ENCODE results near the gene ATG7.

The ATG7 gene

DNA sequence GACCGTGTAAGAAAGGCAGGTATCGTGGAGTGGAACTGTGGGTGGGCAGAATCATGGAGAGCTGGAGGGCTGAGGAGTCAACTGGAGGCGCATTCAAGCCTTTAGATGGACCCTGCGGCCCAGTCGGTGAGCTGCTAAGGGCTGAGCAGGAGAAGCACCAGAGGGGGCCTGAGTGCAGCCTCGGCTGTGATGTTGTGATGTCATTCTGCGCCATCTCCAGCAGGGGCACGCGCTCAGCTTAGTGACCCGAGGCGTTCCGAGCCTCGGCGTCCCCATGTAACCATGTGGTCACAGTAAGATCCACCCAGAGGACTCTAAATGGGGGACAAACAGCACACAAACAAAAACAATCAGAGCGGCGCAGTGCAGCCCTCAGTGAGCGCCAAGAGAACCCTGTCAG lies 294.7 kb downstream of the ATG7 start:
- Histone ChIP-seq H3K4me2 (ENCODE audit: insufficient read depth, low read length, poor library complexity, severe bottlenecking) (no peak overlapping the region), H4K8ac (ENCODE audit: low read depth, low read length) (no peak overlapping the region), H2AK5ac (ENCODE audit: low read depth, low read length) (no peak overlapping the region), H3K9me3 (replicated peaks in 1 of 2; ENCODE audit: control insufficient read depth in 2 of 2, insufficient read depth in 1 of 2, low read depth in 1 of 2, low read length in 2 of 2) (peaks cover 0 to 2% of the 10 kb centered on the region in 2 donors), H3K27me3 (ENCODE audit: control insufficient read depth in 3 of 3, insufficient read depth in 3 of 3, low read depth in 1 of 3, low read length in 3 of 3) (no peaks in the 10 kb centered on the region), H4K91ac (ENCODE audit: low read depth, low read length, poor library complexity) (no peak overlapping the region), H2BK120ac (ENCODE audit: low read depth, low read length) (no peak overlapping the region), H3K4me1 (ENCODE audit: control insufficient read depth in 2 of 2, insufficient read depth in 1 of 2, low read depth in 1 of 2, low read length in 2 of 2) (no peaks in the 10 kb centered on the region), H3K23ac (ENCODE audit: low read depth, low read length, poor library complexity) (peak overlapping the region; percentile 44), H2AFZ (ENCODE audit: low read length) (no peak overlapping the region), H3K18ac (ENCODE audit: low read length) (no peak overlapping the region), H2BK15ac (ENCODE audit: low read length) (no peak overlapping the region), H2BK12ac (ENCODE audit: low read length) (no peak overlapping the region), H3K27ac (replicated peaks; ENCODE audit: low read length) (no peak overlapping the region), H3K4me3 (ENCODE audit: low read length in 2 of 2) (no peak overlapping the region), H3K4ac (ENCODE audit: low read length) (no peak overlapping the region), H2BK5ac (ENCODE audit: low read length) (no peak overlapping the region), H3K79me1 (ENCODE audit: low read depth, low read length) (peaks cover 35% of the 10 kb centered on the region), H3K36me3 (replicated peaks in 1 of 2; ENCODE audit: control insufficient read depth in 2 of 2, insufficient read depth in 2 of 2, low read length in 2 of 2) (peaks cover 30 to 96% of the 10 kb centered on the region in 2 donors), H3K9ac (ENCODE audit: low read depth, low read length, poor library complexity) (no peak overlapping the region), H3K14ac (ENCODE audit: low read length) (no peak overlapping the region)
- no peak for DNase-seq (ENCODE audit: low spot score)
- WGBS, 2 donors (ENCODE audit: extremely low coverage in 2 of 2, insufficient read length in 2 of 2, insufficient replicate concordance in 1 of 2) = no CpG with 5 or more reads among the region's 17 CpGs

GRCh38 chr3:11567516-11568467 lies 295.6 kb downstream of the ATG7 start:
- H3K27me3 ChIP-seq (ENCODE audit: control insufficient read depth in 3 of 3, insufficient read depth in 3 of 3, low read depth in 1 of 3, low read length in 3 of 3) = no peaks in the 10 kb centered on the region
- DNase-seq (ENCODE audit: low spot score) = no peak
- H2BK5ac ChIP-seq (ENCODE audit: low read length) = no peak overlapping the region

GRCh38 chr3:11568503-11569155 lies 296.4 kb downstream of the ATG7 start:
- H2BK5ac ChIP-seq (ENCODE audit: low read length) = no peak overlapping the region
- no peak overlapping the region for H4K8ac ChIP-seq (ENCODE audit: low read depth, low read length)
- H3K27me3 ChIP-seq (ENCODE audit: control insufficient read depth in 3 of 3, insufficient read depth in 3 of 3, low read depth in 1 of 3, low read length in 3 of 3) = no peaks in the 10 kb centered on the region
- no peak overlapping the region for H3K14ac ChIP-seq (ENCODE audit: low read length)
- no peak overlapping the region for H2BK12ac ChIP-seq (ENCODE audit: low read length)
- H3K9me3 ChIP-seq (replicated peaks in 1 of 2; ENCODE audit: control insufficient read depth in 2 of 2, insufficient read depth in 1 of 2, low read depth in 1 of 2, low read length in 2 of 2) = no peaks in the 10 kb centered on the region
- no peak overlapping the region for H3K23ac ChIP-seq (ENCODE audit: low read depth, low read length, poor library complexity)
- no peaks in the 10 kb centered on the region for H3K4me1 ChIP-seq (ENCODE audit: control insufficient read depth in 2 of 2, insufficient read depth in 1 of 2, low read depth in 1 of 2, low read length in 2 of 2)
- H4K91ac ChIP-seq (ENCODE audit: low read depth, low read length, poor library complexity) = no peak overlapping the region
- no peak overlapping the region for H2AFZ ChIP-seq (ENCODE audit: low read length)
- no CpG with 5 or more reads among the region's 29 CpGs for WGBS, 2 donors (ENCODE audit: extremely low coverage in 2 of 2, insufficient read length in 2 of 2, insufficient replicate concordance in 1 of 2)
- no peak overlapping the region for H3K4me3 ChIP-seq (ENCODE audit: low read length in 2 of 2)
- H3K4me2 ChIP-seq (ENCODE audit: insufficient read depth, low read length, poor library complexity, severe bottlenecking) = no peak overlapping the region
- no peak overlapping the region for H3K18ac ChIP-seq (ENCODE audit: low read length)
- H2BK15ac ChIP-seq (ENCODE audit: low read length) = no peak overlapping the region
- no peak overlapping the region for H3K4ac ChIP-seq (ENCODE audit: low read length)
- H2BK120ac ChIP-seq (ENCODE audit: low read depth, low read length) = no peak overlapping the region
- no peak for DNase-seq (ENCODE audit: low spot score)
- H2AK5ac ChIP-seq (ENCODE audit: low read depth, low read length) = no peak overlapping the region
- H3K36me3 ChIP-seq (replicated peaks in 1 of 2; ENCODE audit: control insufficient read depth in 2 of 2, insufficient read depth in 2 of 2, low read length in 2 of 2) = peaks cover 15 to 92% of the 10 kb centered on the region in 2 donors
- no peak overlapping the region for H3K27ac ChIP-seq (replicated peaks; ENCODE audit: low read length)
- peaks cover 31% of the 10 kb centered on the region for H3K79me1 ChIP-seq (ENCODE audit: low read depth, low read length)
- no peak overlapping the region for H3K9ac ChIP-seq (ENCODE audit: low read depth, low read length, poor library complexity)

More at GRCh38 chr3:11567516-11568467, 295.6 kb downstream of the ATG7 start:
- H3K14ac ChIP-seq (ENCODE audit: low read length) = no peak overlapping the region
- H2AFZ ChIP-seq (ENCODE audit: low read length) = no peak overlapping the region
- no peak overlapping the region for H4K8ac ChIP-seq (ENCODE audit: low read depth, low read length)
- H4K91ac ChIP-seq (ENCODE audit: low read depth, low read length, poor library complexity) = no peak overlapping the region
- no peak overlapping the region for H2BK120ac ChIP-seq (ENCODE audit: low read depth, low read length)
- H2BK12ac ChIP-seq (ENCODE audit: low read length) = no peak overlapping the region
- no CpG with 5 or more reads among the region's 27 CpGs for WGBS, 2 donors (ENCODE audit: extremely low coverage in 2 of 2, insufficient read length in 2 of 2, insufficient replicate concordance in 1 of 2)
- H3K4me1 ChIP-seq (ENCODE audit: control insufficient read depth in 2 of 2, insufficient read depth in 1 of 2, low read depth in 1 of 2, low read length in 2 of 2) = no peaks in the 10 kb centered on the region
- H2BK15ac ChIP-seq (ENCODE audit: low read length) = no peak overlapping the region
- H3K79me1 ChIP-seq (ENCODE audit: low read depth, low read length) = peaks cover 35% of the 10 kb centered on the region
- H3K4ac ChIP-seq (ENCODE audit: low read length) = no peak overlapping the region
- H3K4me2 ChIP-seq (ENCODE audit: insufficient read depth, low read length, poor library complexity, severe bottlenecking) = no peak overlapping the region
- no peak overlapping the region for H3K23ac ChIP-seq (ENCODE audit: low read depth, low read length, poor library complexity)
- H3K9me3 ChIP-seq (replicated peaks in 1 of 2; ENCODE audit: control insufficient read depth in 2 of 2, insufficient read depth in 1 of 2, low read depth in 1 of 2, low read length in 2 of 2) = no peaks in the 10 kb centered on the region
- H3K36me3 ChIP-seq (replicated peaks in 1 of 2; ENCODE audit: control insufficient read depth in 2 of 2, insufficient read depth in 2 of 2, low read length in 2 of 2) = peaks cover 22 to 96% of the 10 kb centered on the region in 2 donors
- H3K4me3 ChIP-seq (ENCODE audit: low read length in 2 of 2) = no peak overlapping the region
- no peak overlapping the region for H3K18ac ChIP-seq (ENCODE audit: low read length)
- H3K9ac ChIP-seq (ENCODE audit: low read depth, low read length, poor library complexity) = no peak overlapping the region
- no peak overlapping the region for H3K27ac ChIP-seq (replicated peaks; ENCODE audit: low read length)
- H2AK5ac ChIP-seq (ENCODE audit: low read depth, low read length) = no peak overlapping the region

GRCh38 chr3:11569156-11569741 lies 297.1 kb downstream of the ATG7 start:
- no peak overlapping the region for H3K4me3 ChIP-seq (ENCODE audit: low read length in 2 of 2)
- peak overlapping the region; percentile 26 for H3K14ac ChIP-seq (ENCODE audit: low read length)
- no peaks in the 10 kb centered on the region for H3K27me3 ChIP-seq (ENCODE audit: control insufficient read depth in 3 of 3, insufficient read depth in 3 of 3, low read depth in 1 of 3, low read length in 3 of 3)
- peaks cover 13 to 92% of the 10 kb centered on the region in 2 donors for H3K36me3 ChIP-seq (replicated peaks in 1 of 2; ENCODE audit: control insufficient read depth in 2 of 2, insufficient read depth in 2 of 2, low read length in 2 of 2)
- H4K91ac ChIP-seq (ENCODE audit: low read depth, low read length, poor library complexity) = no peak overlapping the region
- no peak overlapping the region for H3K23ac ChIP-seq (ENCODE audit: low read depth, low read length, poor library complexity)
- H4K8ac ChIP-seq (ENCODE audit: low read depth, low read length) = no peak overlapping the region
- no peak overlapping the region for H3K27ac ChIP-seq (replicated peaks; ENCODE audit: low read length)
- DNase-seq (ENCODE audit: low spot score) = no peak
- WGBS, 2 donors (ENCODE audit: extremely low coverage in 2 of 2, insufficient read length in 2 of 2, insufficient replicate concordance in 1 of 2) = no CpG with 5 or more reads among the region's 13 CpGs
- H3K9me3 ChIP-seq (replicated peaks in 1 of 2; ENCODE audit: control insufficient read depth in 2 of 2, insufficient read depth in 1 of 2, low read depth in 1 of 2, low read length in 2 of 2) = no peaks in the 10 kb centered on the region
- H3K9ac ChIP-seq (ENCODE audit: low read depth, low read length, poor library complexity) = no peak overlapping the region
- no peak overlapping the region for H2BK120ac ChIP-seq (ENCODE audit: low read depth, low read length)
- no peak overlapping the region for H2BK5ac ChIP-seq (ENCODE audit: low read length)
- H2BK15ac ChIP-seq (ENCODE audit: low read length) = no peak overlapping the region
- peaks cover 30% of the 10 kb centered on the region for H3K79me1 ChIP-seq (ENCODE audit: low read depth, low read length)
- H3K18ac ChIP-seq (ENCODE audit: low read length) = peak overlapping the region; percentile 25
- no peak overlapping the region for H2AK5ac ChIP-seq (ENCODE audit: low read depth, low read length)
- no peak overlapping the region for H2BK12ac ChIP-seq (ENCODE audit: low read length)
- no peak overlapping the region for H2AFZ ChIP-seq (ENCODE audit: low read length)
- no peak overlapping the region for H3K4me2 ChIP-seq (ENCODE audit: insufficient read depth, low read length, poor library complexity, severe bottlenecking)
- no peaks in the 10 kb centered on the region for H3K4me1 ChIP-seq (ENCODE audit: control insufficient read depth in 2 of 2, insufficient read depth in 1 of 2, low read depth in 1 of 2, low read length in 2 of 2)
- H3K4ac ChIP-seq (ENCODE audit: low read length) = no peak overlapping the region
